Measurements from ENCODE around the gene PTPRS.

PTPRS gene

DNA sequence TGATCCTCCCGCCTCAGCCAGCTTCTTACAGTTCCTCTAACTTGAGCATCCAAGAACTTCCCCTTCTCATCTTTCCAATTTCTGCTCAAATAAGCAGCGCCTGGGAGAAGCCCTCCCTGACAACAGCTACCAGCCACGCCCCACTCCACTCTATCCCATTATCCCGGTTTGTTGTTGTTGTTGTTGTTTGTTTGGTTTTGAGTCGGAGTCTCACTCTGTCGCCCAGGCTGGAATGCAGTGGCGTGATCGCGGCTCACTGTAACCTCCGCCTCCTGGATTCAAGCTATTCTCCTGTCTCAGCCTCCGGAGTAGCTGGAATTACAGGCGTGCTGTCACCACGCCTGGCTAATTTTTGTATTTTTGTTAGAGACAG lies 822 bp upstream of the PTPRS start:
- H3K36me3 ChIP-seq (ENCODE audit: control insufficient read depth in 1 of 2, insufficient read depth in 2 of 2, low read length in 2 of 2) = no peaks in the 10 kb centered on the region
- no peak overlapping the region for H3K4me3 ChIP-seq (ENCODE audit: low read depth in 1 of 2, low read length in 2 of 2)
- no peaks in the 10 kb centered on the region for H3K4me1 ChIP-seq (ENCODE audit: control insufficient read depth in 1 of 2, insufficient read depth in 2 of 2, low read length in 2 of 2)
- H3K27ac ChIP-seq (ENCODE audit: low read depth, low read length) = no peak overlapping the region
- H3K9ac ChIP-seq (ENCODE audit: low read depth in 1 of 2, low read length in 2 of 2) = no peak overlapping the region
- H3K27me3 ChIP-seq (ENCODE audit: control insufficient read depth in 1 of 2, insufficient read depth in 2 of 2, low read length in 2 of 2) = peaks cover 18 to 28% of the 10 kb centered on the region in 2 donors
- H3K9me3 ChIP-seq (ENCODE audit: control insufficient read depth in 1 of 2, low read length in 2 of 2) = no peaks in the 10 kb centered on the region

DNA sequence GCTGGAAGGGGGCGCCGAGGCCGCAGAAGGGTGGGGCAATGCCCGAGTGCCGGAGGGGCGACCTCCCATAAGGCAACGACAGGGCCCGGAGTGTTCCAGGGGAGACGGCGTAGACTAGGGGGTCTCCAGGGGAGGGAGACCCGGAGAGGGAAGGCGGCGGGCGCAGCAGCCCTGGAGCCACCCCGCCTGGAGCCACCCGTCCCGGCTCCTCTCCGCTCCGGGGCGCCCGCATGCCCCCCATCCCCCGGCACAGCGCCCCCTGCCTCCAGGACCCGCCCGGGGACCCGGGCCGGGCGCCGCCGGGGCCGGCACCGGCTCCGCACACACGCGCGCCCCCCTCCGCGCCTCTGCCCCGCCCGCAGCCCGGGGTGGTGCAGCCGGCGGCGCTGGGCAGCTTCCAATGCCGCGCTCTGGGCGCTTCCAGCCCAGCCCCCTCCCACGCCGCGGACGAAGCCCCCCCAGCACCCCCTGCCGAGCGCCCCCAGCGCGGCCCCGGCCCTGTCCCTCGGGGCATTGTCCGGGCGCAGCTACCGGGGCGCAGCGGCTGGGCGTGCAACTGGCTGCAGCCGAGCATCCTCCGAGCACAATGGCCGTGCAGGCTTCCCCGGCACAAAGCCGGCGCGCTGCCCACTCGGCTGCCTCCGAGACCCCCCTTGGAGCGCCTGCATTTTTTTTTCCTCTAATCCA lies 519 bp downstream of the PTPRS start:
- H3K9ac ChIP-seq (ENCODE audit: low read depth in 1 of 2, low read length in 2 of 2) = no peak overlapping the region
- H3K27ac ChIP-seq (ENCODE audit: low read depth, low read length) = no peak overlapping the region
- H3K27me3 ChIP-seq (ENCODE audit: control insufficient read depth in 1 of 2, insufficient read depth in 2 of 2, low read length in 2 of 2) = peaks cover 18 to 28% of the 10 kb centered on the region in 2 donors

DNA sequence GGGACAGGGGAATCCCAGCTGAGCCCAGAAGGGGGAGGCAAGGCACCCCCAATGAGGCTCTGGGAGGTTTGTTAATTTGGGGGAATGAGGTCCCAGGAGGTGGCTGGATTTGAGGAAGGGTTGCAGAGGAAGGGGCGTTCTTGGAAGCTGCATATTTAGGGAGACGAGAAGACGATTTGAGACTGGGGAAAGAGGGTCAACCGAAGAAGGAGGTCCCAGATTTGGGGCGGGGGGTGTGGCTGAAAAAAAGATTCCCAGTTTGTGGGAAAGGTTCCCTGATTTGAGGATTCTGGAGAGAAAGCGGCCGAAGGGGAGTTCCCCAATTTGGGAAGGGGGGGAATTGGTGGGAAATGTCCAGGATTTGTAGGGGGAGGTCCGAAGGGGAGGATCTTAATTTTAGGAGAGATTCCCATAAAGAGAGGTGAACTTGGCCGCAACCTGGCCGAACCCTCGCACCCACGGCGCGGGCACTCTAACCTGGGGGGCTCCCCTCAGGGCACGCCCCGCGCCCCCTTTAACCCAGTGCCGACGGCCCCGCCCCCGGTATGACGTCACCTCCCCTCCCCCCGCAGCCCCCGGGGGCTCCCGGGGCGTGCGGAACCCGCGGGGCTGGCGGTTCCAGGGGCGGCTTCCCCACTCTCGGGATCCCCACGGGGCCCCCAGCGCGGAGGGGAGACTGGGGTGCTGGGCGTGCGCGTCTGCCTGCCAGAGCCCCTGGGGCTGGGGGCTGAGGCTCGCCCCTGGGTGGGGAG lies 1.2 kb downstream of the PTPRS start:
- H3K4me1 ChIP-seq (ENCODE audit: control insufficient read depth in 1 of 2, insufficient read depth in 2 of 2, low read length in 2 of 2) = no peaks in the 10 kb centered on the region
- no peak overlapping the region for H3K4me3 ChIP-seq (ENCODE audit: low read depth in 1 of 2, low read length in 2 of 2)
- H3K27me3 ChIP-seq (ENCODE audit: control insufficient read depth in 1 of 2, insufficient read depth in 2 of 2, low read length in 2 of 2) = peaks cover 18 to 28% of the 10 kb centered on the region in 2 donors
- no peaks in the 10 kb centered on the region for H3K9me3 ChIP-seq (ENCODE audit: control insufficient read depth in 1 of 2, low read length in 2 of 2)
- H3K9ac ChIP-seq (ENCODE audit: low read depth in 1 of 2, low read length in 2 of 2) = peak overlapping the region in 1 of 2 donors; percentile 18
- H3K27ac ChIP-seq (ENCODE audit: low read depth, low read length) = no peak overlapping the region
- no peaks in the 10 kb centered on the region for H3K36me3 ChIP-seq (ENCODE audit: control insufficient read depth in 1 of 2, insufficient read depth in 2 of 2, low read length in 2 of 2)

More for the DNA sequence above, 519 bp downstream of the PTPRS start:
- peak overlapping the region; percentile 29 to 43 for H3K4me3 ChIP-seq (ENCODE audit: low read depth in 1 of 2, low read length in 2 of 2)
- no peaks in the 10 kb centered on the region for H3K4me1 ChIP-seq (ENCODE audit: control insufficient read depth in 1 of 2, insufficient read depth in 2 of 2, low read length in 2 of 2)
- H3K9me3 ChIP-seq (ENCODE audit: control insufficient read depth in 1 of 2, low read length in 2 of 2) = no peaks in the 10 kb centered on the region
- H3K36me3 ChIP-seq (ENCODE audit: control insufficient read depth in 1 of 2, insufficient read depth in 2 of 2, low read length in 2 of 2) = no peaks in the 10 kb centered on the region

DNA sequence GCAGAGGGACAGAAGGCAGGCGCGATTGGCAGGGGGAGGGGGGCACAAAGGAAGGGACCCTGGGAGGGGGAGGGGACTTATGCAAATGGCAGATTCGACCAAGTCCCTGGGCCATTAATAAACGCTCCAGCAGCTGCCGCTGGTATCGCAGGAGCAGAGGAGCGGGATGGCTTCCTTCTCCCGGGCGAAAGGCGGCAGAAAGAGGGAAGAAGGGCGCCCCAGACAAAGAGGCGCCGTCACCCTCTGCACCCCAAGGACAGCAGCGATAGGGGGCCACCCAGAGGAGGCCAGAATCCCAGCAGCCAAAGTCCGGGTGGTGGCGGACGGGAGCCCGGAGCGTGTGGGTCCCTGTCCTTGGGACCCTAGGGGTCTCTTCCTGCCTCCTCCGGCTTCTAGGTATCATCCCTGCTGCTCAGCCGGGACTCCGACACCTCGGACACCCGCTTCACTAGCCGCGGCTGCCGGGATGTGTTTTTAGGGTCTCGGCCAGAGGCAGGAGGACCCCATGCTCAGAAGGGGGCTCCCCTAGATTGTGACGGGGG lies 1.9 kb downstream of the PTPRS start:
- no peak overlapping the region for H3K4me3 ChIP-seq (ENCODE audit: low read depth in 1 of 2, low read length in 2 of 2)
- no peaks in the 10 kb centered on the region for H3K9me3 ChIP-seq (ENCODE audit: control insufficient read depth in 1 of 2, low read length in 2 of 2)
- H3K36me3 ChIP-seq (ENCODE audit: control insufficient read depth in 1 of 2, insufficient read depth in 2 of 2, low read length in 2 of 2) = no peaks in the 10 kb centered on the region
- H3K27ac ChIP-seq (ENCODE audit: low read depth, low read length) = no peak overlapping the region
- no peaks in the 10 kb centered on the region for H3K4me1 ChIP-seq (ENCODE audit: control insufficient read depth in 1 of 2, insufficient read depth in 2 of 2, low read length in 2 of 2)
- H3K9ac ChIP-seq (ENCODE audit: low read depth in 1 of 2, low read length in 2 of 2) = peak overlapping the region in 1 of 2 donors; percentile 18
- peaks cover 18 to 28% of the 10 kb centered on the region in 2 donors for H3K27me3 ChIP-seq (ENCODE audit: control insufficient read depth in 1 of 2, insufficient read depth in 2 of 2, low read length in 2 of 2)

DNA sequence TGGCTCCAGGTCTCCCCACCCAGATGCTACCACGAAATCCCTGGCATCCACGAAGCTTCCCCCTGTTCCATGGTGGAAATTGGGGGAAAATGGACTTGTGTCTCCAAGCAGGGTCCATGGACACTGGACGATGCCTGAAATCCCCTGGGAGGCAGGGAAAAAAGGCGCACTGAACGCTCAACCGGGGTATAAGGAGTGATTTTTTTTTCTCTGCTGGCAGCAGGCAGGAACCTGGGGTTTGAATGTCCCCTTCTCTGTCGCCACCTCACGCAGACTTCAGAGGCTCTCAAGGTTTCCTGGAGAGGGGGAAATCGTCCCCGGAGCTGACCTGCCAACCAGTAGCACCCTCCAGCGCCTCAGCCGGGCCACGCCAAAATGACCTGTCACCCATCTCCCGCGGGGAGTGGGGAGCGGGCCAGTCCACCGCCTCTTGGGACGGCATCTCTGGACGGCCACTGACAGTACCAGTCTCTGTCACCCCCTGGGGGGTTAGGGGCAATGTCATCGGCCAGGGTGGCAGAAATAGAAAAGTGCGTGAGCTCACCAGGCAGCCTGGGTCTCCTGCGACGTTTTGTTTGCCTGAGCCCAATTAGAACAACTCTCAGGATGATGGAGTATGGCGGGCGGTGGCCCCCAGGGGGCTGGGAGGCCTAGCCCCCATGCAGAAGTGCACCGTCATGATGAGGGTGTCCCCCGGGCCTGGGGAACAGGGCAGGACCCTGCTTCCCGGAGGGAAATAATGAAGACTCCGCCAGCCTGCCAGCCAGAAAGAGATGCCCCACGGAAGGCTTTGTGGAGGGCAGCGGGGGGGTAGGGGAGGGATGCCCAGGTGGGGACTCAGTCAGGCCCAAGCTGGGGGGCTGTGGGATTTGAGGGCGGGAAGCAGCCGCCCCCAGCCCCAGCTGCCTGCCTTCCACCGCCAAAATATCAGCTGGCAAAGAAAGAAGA lies 2.6 kb downstream of the PTPRS start:
- Histone ChIP-seq H3K4me3 (ENCODE audit: low read depth in 1 of 2, low read length in 2 of 2) (no peak overlapping the region), H3K9me3 (ENCODE audit: control insufficient read depth in 1 of 2, low read length in 2 of 2) (no peaks in the 10 kb centered on the region), H3K27ac (ENCODE audit: low read depth, low read length) (no peak overlapping the region), H3K9ac (ENCODE audit: low read depth in 1 of 2, low read length in 2 of 2) (no peak overlapping the region), H3K27me3 (ENCODE audit: control insufficient read depth in 1 of 2, insufficient read depth in 2 of 2, low read length in 2 of 2) (peaks cover 18 to 28% of the 10 kb centered on the region in 2 donors), H3K36me3 (ENCODE audit: control insufficient read depth in 1 of 2, insufficient read depth in 2 of 2, low read length in 2 of 2) (no peaks in the 10 kb centered on the region), H3K4me1 (ENCODE audit: control insufficient read depth in 1 of 2, insufficient read depth in 2 of 2, low read length in 2 of 2) (no peaks in the 10 kb centered on the region)

- no peaks in the 10 kb centered on the region for H3K36me3 ChIP-seq (ENCODE audit: control insufficient read depth in 1 of 2, insufficient read depth in 2 of 2, low read length in 2 of 2)
- H3K4me3 ChIP-seq (ENCODE audit: low read depth in 1 of 2, low read length in 2 of 2) = no peak overlapping the region
- no peak overlapping the region for H3K9ac ChIP-seq (ENCODE audit: low read depth in 1 of 2, low read length in 2 of 2)
- H3K9me3 ChIP-seq (ENCODE audit: control insufficient read depth in 1 of 2, low read length in 2 of 2) = no peaks in the 10 kb centered on the region
- peaks cover 18 to 28% of the 10 kb centered on the region in 2 donors for H3K27me3 ChIP-seq (ENCODE audit: control insufficient read depth in 1 of 2, insufficient read depth in 2 of 2, low read length in 2 of 2)
- H3K27ac ChIP-seq (ENCODE audit: low read depth, low read length) = no peak overlapping the region
- H3K4me1 ChIP-seq (ENCODE audit: control insufficient read depth in 1 of 2, insufficient read depth in 2 of 2, low read length in 2 of 2) = no peaks in the 10 kb centered on the region
These were observed 3.5 kb downstream of the PTPRS start for GRCh38 chr19:5337126-5337525.

DNA sequence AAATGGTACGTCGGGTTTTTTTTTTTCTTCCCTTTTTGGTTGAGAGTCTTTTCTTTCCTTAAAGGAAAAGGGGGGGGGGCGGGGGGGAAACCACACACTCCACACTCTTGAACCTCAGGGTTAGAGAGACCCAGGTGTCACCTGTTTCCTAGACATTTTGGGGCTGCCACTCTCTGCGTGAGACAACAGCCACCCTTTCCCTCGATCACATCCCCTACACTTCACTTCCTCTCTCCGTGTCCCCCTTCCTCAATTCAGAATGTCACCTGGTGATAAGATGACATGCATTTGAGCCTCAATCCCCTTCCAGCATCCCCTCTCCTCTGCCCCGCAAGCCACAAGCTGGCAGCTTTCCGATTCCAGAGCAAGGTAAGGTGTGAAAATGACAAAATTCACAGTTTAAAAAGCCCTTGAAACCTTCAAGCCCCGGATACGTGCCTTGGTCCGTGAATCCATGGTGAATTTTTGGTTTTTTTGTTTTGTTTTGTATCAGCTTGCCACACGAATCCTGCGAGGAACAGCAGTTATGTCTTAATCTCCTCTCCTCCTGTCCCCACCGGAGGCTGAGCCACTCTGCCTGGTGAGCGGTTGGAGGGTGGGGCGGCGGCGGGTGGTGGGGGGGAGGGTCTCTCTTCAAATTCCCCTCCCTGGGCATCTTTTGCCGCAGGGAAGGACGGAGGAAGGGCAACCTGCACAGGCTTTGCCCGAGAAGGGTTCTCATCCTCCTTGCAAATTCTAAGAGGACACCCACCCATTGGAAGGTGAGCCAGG lies 4.2 kb downstream of the PTPRS start:
- no peaks in the 10 kb centered on the region for H3K36me3 ChIP-seq (ENCODE audit: control insufficient read depth in 1 of 2, insufficient read depth in 2 of 2, low read length in 2 of 2)
- no peak overlapping the region for H3K4me3 ChIP-seq (ENCODE audit: low read depth in 1 of 2, low read length in 2 of 2)
- peaks cover 18 to 26% of the 10 kb centered on the region in 2 donors for H3K27me3 ChIP-seq (ENCODE audit: control insufficient read depth in 1 of 2, insufficient read depth in 2 of 2, low read length in 2 of 2)
- no peaks in the 10 kb centered on the region for H3K9me3 ChIP-seq (ENCODE audit: control insufficient read depth in 1 of 2, low read length in 2 of 2)
- H3K27ac ChIP-seq (ENCODE audit: low read depth, low read length) = no peak overlapping the region
- H3K4me1 ChIP-seq (ENCODE audit: control insufficient read depth in 1 of 2, insufficient read depth in 2 of 2, low read length in 2 of 2) = no peaks in the 10 kb centered on the region
- no peak overlapping the region for H3K9ac ChIP-seq (ENCODE audit: low read depth in 1 of 2, low read length in 2 of 2)

- no peaks in the 10 kb centered on the region for H3K9me3 ChIP-seq (ENCODE audit: control insufficient read depth in 1 of 2, low read length in 2 of 2)
- H3K36me3 ChIP-seq (ENCODE audit: control insufficient read depth in 1 of 2, insufficient read depth in 2 of 2, low read length in 2 of 2) = no peaks in the 10 kb centered on the region
- no peak overlapping the region for H3K27ac ChIP-seq (ENCODE audit: low read depth, low read length)
- no peak overlapping the region for H3K9ac ChIP-seq (ENCODE audit: low read depth in 1 of 2, low read length in 2 of 2)
- H3K4me1 ChIP-seq (ENCODE audit: control insufficient read depth in 1 of 2, insufficient read depth in 2 of 2, low read length in 2 of 2) = no peaks in the 10 kb centered on the region
- no peak overlapping the region for H3K4me3 ChIP-seq (ENCODE audit: low read depth in 1 of 2, low read length in 2 of 2)
- peaks cover 16 to 22% of the 10 kb centered on the region in 2 donors for H3K27me3 ChIP-seq (ENCODE audit: control insufficient read depth in 1 of 2, insufficient read depth in 2 of 2, low read length in 2 of 2)
These were observed 5.0 kb downstream of the PTPRS start for GRCh38 chr19:5335593-5335992.

- Histone ChIP-seq H3K36me3 (ENCODE audit: control insufficient read depth in 1 of 2, insufficient read depth in 2 of 2, low read length in 2 of 2) (no peaks in the 10 kb centered on the region), H3K27ac (ENCODE audit: low read depth, low read length) (no peak overlapping the region), H3K27me3 (ENCODE audit: control insufficient read depth in 1 of 2, insufficient read depth in 2 of 2, low read length in 2 of 2) (peaks cover 16 to 22% of the 10 kb centered on the region in 2 donors), H3K9me3 (ENCODE audit: control insufficient read depth in 1 of 2, low read length in 2 of 2) (no peaks in the 10 kb centered on the region), H3K4me3 (ENCODE audit: low read depth in 1 of 2, low read length in 2 of 2) (no peak overlapping the region), H3K4me1 (ENCODE audit: control insufficient read depth in 1 of 2, insufficient read depth in 2 of 2, low read length in 2 of 2) (no peaks in the 10 kb centered on the region), H3K9ac (ENCODE audit: low read depth in 1 of 2, low read length in 2 of 2) (no peak overlapping the region)
These were observed 5.7 kb downstream of the PTPRS start for GRCh38 chr19:5334824-5335500.
